ENCODE data around the gene NHERF2. TPM values are rescaled to one million over a fixed set of nuclear protein-coding genes. Genes with fewer than 3 reads are reported as not detected.

NHERF2 gene
- total RNA-seq, 1 donor from 2014 or later: 78.8 TPM

DNA sequence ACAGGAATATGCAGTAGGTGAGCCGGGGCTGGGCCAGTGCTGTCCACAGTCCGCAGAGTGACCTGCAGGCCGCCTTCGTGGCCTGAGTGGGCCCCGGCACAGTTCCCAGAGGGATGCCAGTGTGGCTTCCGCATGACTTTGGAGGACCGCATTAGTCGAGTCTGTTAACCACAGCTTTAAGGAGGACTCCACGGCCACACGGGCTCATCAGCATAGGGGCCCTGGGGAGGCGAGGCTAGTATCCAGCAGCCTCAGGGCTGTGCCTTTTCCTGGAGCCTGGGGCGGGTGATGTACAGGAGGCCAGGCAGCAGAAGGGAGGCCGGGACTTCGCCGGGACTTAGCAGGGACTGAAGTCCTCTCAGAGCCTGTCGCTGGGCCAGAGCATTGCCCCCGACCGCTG, 34.3 kb downstream of the NHERF2 start:
- TF ChIP-seq, protein P1, sequence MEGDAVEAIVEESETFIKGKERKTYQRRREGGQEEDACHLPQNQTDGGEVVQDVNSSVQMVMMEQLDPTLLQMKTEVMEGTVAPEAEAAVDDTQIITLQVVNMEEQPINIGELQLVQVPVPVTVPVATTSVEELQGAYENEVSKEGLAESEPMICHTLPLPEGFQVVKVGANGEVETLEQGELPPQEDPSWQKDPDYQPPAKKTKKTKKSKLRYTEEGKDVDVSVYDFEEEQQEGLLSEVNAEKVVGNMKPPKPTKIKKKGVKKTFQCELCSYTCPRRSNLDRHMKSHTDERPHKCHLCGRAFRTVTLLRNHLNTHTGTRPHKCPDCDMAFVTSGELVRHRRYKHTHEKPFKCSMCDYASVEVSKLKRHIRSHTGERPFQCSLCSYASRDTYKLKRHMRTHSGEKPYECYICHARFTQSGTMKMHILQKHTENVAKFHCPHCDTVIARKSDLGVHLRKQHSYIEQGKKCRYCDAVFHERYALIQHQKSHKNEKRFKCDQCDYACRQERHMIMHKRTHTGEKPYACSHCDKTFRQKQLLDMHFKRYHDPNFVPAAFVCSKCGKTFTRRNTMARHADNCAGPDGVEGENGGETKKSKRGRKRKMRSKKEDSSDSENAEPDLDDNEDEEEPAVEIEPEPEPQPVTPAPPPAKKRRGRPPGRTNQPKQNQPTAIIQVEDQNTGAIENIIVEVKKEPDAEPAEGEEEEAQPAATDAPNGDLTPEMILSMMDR (IDR thresholded peaks at IDR 0.05; ENCODE audit: unreplicated experiment): no peak
- Mint-ChIP-seq H3K9me3 (ENCODE audit: unreplicated experiment) (no peaks in the 10 kb centered on the region), H3K4me3 (ENCODE audit: unreplicated experiment) (no peak overlapping the region), H3K36me3 (ENCODE audit: low read depth, unreplicated experiment) (peaks cover 14% of the 10 kb centered on the region), H3K4me1 (ENCODE audit: unreplicated experiment) (no peaks in the 10 kb centered on the region), H3K27ac (ENCODE audit: unreplicated experiment) (no peak overlapping the region), H3K27me3 (ENCODE audit: unreplicated experiment) (peaks cover 7% of the 10 kb centered on the region)
- DNase-seq (ENCODE audit: low spot score): no peak

DNA sequence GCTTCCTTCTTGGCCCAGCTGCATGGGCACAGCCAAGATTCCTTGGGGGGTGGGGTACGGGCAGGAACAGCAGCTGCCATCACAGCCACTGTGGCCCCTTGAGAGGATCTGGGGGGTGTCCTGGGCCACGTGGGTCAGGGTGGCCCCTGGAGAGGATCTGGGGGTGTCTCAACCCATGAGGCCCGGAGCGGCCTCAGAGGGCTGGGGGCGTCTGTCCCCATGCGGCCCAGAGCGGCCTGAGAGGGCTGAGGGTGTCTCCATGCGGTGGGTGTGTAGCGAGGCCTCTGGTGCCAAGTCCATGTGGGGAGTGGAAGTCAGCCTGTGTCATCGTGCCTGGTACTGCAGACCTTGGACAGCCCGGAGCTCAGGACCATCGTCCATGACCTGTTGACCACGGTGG, 34.8 kb downstream of the NHERF2 start:
- Mint-ChIP-seq H3K36me3 (ENCODE audit: low read depth, unreplicated experiment) (peaks cover 17% of the 10 kb centered on the region), H3K9me3 (ENCODE audit: unreplicated experiment) (no peaks in the 10 kb centered on the region), H3K4me1 (ENCODE audit: unreplicated experiment) (no peaks in the 10 kb centered on the region), H3K4me3 (ENCODE audit: unreplicated experiment) (no peak overlapping the region), H3K27me3 (ENCODE audit: unreplicated experiment) (peaks cover 8% of the 10 kb centered on the region), H3K27ac (ENCODE audit: unreplicated experiment) (no peak overlapping the region)
- TF ChIP-seq, protein P1 (IDR thresholded peaks at IDR 0.05; ENCODE audit: unreplicated experiment): no peak
- no peak for DNase-seq (ENCODE audit: low spot score)

DNA sequence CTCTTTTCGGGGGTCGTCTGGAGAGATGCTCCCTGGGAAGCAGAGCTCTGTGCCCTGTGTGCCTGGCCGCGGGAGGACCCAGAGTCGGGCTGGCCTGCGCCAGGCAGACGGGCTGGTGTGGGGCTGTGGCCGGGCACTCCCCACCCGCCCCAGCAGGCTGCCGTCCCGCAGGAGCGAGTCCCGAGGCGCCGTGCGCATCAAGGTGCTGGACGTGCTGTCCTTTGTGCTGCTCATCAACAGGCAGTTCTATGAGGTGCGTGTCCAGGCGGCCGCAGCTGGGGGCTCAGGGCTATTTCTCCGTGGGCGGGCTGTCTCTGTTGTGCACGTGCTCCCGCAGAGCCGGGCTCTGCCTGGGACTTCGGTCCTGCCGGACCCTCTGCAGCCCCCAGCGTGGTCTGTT, 36.1 kb downstream of the NHERF2 start:
- no peaks in the 10 kb centered on the region for H3K9me3 Mint-ChIP-seq (ENCODE audit: unreplicated experiment)
- no peak overlapping the region for H3K4me3 Mint-ChIP-seq (ENCODE audit: unreplicated experiment)
- H3K36me3 Mint-ChIP-seq (ENCODE audit: low read depth, unreplicated experiment): peaks cover 20% of the 10 kb centered on the region
- no peak overlapping the region for H3K27ac Mint-ChIP-seq (ENCODE audit: unreplicated experiment)
- peaks cover 8% of the 10 kb centered on the region for H3K27me3 Mint-ChIP-seq (ENCODE audit: unreplicated experiment)
- no peaks in the 10 kb centered on the region for H3K4me1 Mint-ChIP-seq (ENCODE audit: unreplicated experiment)
- TF ChIP-seq, protein P1 (IDR thresholded peaks at IDR 0.05; ENCODE audit: unreplicated experiment): no peak
- no peak for DNase-seq (ENCODE audit: low spot score)

DNA sequence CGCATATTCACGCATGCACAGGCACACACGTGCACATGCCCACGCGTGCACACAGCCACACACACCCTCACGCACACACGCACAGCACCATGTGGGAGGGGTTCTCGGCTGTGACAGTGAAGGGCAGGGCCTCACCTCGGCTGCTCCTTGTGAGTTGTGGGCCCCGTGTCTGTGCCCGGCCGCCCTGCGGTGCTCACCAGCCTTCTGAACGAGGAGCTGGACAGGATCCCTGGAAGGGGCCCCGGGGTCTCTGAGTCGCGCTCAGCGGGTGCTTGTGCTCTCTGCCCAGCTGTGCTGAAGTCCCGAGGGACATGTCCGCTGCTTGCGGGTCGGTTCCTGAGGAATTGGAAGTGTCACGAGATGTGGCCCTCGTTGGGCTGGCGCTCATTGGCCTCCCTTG, 37.2 kb downstream of the NHERF2 start:
- Mint-ChIP-seq H3K9me3 (ENCODE audit: unreplicated experiment) (no peaks in the 10 kb centered on the region), H3K36me3 (ENCODE audit: low read depth, unreplicated experiment) (peaks cover 16% of the 10 kb centered on the region), H3K27ac (ENCODE audit: unreplicated experiment) (no peak overlapping the region), H3K4me1 (ENCODE audit: unreplicated experiment) (no peaks in the 10 kb centered on the region), H3K27me3 (ENCODE audit: unreplicated experiment) (peaks cover 7% of the 10 kb centered on the region), H3K4me3 (ENCODE audit: unreplicated experiment) (no peak overlapping the region)
- TF ChIP-seq, protein P1 (IDR thresholded peaks at IDR 0.05; ENCODE audit: unreplicated experiment): no peak
- DNase-seq (ENCODE audit: low spot score): no peak

DNA sequence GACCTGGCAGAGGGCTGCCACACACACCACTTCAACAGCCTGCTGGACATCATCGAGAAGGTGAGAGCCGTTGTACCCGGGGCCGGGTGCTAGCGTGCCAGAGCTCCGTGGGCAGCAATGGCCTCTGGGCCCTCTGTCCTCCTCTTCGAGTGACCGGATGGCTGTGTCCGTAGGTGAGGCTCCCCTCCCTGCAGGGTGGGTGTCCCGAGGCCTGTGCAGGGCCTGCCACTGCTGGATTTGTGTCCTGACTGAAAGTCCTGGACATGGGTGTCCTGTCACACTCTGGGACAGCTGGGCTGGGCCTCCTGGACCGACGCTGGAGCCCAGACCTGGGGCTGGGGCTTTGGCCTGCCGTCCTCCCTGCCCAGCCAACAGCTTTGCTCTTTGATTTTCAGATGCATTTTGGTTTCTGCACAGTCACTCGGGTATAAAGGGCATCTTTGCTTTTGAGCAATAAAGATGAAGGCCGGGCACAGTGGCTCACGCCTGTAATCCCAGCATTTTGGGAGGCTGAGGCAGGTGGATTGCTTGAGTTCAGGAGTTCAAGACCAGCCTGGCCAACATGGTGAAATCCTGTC, 37.8 kb downstream of the NHERF2 start:
- Mint-ChIP-seq H3K27ac (ENCODE audit: unreplicated experiment) (no peak overlapping the region), H3K36me3 (ENCODE audit: low read depth, unreplicated experiment) (peaks cover 18% of the 10 kb centered on the region), H3K4me1 (ENCODE audit: unreplicated experiment) (no peaks in the 10 kb centered on the region), H3K27me3 (ENCODE audit: unreplicated experiment) (peaks cover 7% of the 10 kb centered on the region), H3K9me3 (ENCODE audit: unreplicated experiment) (no peaks in the 10 kb centered on the region), H3K4me3 (ENCODE audit: unreplicated experiment) (no peak overlapping the region)
- DNase-seq (ENCODE audit: low spot score): no peak
- TF ChIP-seq, protein P1 (IDR thresholded peaks at IDR 0.05; ENCODE audit: unreplicated experiment): no peak
